ENCODE measurements around the gene GNAL.
"Not testable (repeated sequence)": the region's sequence is repeated elsewhere in the genome, so short reads cannot be mapped to it uniquely, and the experiment has no call there.

The GNAL gene

GRCh38 chr18:11688972-11689668 lies at the start of gene GNAL:
GNAL (plus strand) TSS chr18:11689264; CDS start chr18:11689564, 300 bp downstream.
- DNase-seq = peak; percentile 21

GRCh38 chr18:11647310-11647709 lies 41.8 kb upstream of the GNAL start:
- DNase-seq = not testable (repeated sequence)

- not testable (repeated sequence) for DNase-seq
These were observed 41.3 kb upstream of the GNAL start for GRCh38 chr18:11647804-11648203.

GRCh38 chr18:11649839-11650238 lies 39.2 kb upstream of the GNAL start:
- DNase-seq = no peak

- no peak for DNase-seq
These were observed 37.2 kb upstream of the GNAL start for GRCh38 chr18:11651899-11652298.

- no peak for DNase-seq
These were observed 35.5 kb upstream of the GNAL start for GRCh38 chr18:11653521-11653920.

GRCh38 chr18:11654736-11655605 lies 34.1 kb upstream of the GNAL start:
- peak; percentile 35 for DNase-seq

- no peak for DNase-seq
These were observed 33.5 kb upstream of the GNAL start for GRCh38 chr18:11655606-11655932.

GRCh38 chr18:11657152-11657551 lies 31.9 kb upstream of the GNAL start:
- DNase-seq = no peak

GRCh38 chr18:11657554-11657953 lies 31.5 kb upstream of the GNAL start:
- no peak for DNase-seq

- no peak for DNase-seq
These were observed 31.0 kb upstream of the GNAL start for GRCh38 chr18:11658019-11658418.

GRCh38 chr18:11658989-11659388 lies 30.1 kb upstream of the GNAL start:
- DNase-seq = no peak

GRCh38 chr18:11660691-11661090 lies 28.4 kb upstream of the GNAL start:
- no peak for DNase-seq

GRCh38 chr18:11661430-11661829 lies 27.6 kb upstream of the GNAL start:
- no peak for DNase-seq

- DNase-seq = no peak
These were observed 25.5 kb upstream of the GNAL start for GRCh38 chr18:11663439-11664029.

- DNase-seq = no peak
These were observed 24.8 kb upstream of the GNAL start for GRCh38 chr18:11664286-11664685.

- DNase-seq = no peak
These were observed 23.9 kb upstream of the GNAL start for GRCh38 chr18:11665146-11665545.

GRCh38 chr18:11665587-11665986 lies 23.5 kb upstream of the GNAL start:
- no peak for DNase-seq

- DNase-seq = no peak
These were observed 22.9 kb upstream of the GNAL start for GRCh38 chr18:11666176-11666575.

GRCh38 chr18:11666831-11667230 lies 22.2 kb upstream of the GNAL start:
- no peak for DNase-seq

GRCh38 chr18:11667578-11667977 lies 21.5 kb upstream of the GNAL start:
- DNase-seq = no peak

- no peak for DNase-seq
These were observed 20.5 kb upstream of the GNAL start for GRCh38 chr18:11668441-11669169.

GRCh38 chr18:11669271-11669947 lies 19.7 kb upstream of the GNAL start:
- no peak for DNase-seq

All from CD4-positive, alpha-beta T cell treated with Interleukin-17A for 4 hours (primary cell).